Measurements from ENCODE around the gene MYG1.

The MYG1 gene

DNA sequence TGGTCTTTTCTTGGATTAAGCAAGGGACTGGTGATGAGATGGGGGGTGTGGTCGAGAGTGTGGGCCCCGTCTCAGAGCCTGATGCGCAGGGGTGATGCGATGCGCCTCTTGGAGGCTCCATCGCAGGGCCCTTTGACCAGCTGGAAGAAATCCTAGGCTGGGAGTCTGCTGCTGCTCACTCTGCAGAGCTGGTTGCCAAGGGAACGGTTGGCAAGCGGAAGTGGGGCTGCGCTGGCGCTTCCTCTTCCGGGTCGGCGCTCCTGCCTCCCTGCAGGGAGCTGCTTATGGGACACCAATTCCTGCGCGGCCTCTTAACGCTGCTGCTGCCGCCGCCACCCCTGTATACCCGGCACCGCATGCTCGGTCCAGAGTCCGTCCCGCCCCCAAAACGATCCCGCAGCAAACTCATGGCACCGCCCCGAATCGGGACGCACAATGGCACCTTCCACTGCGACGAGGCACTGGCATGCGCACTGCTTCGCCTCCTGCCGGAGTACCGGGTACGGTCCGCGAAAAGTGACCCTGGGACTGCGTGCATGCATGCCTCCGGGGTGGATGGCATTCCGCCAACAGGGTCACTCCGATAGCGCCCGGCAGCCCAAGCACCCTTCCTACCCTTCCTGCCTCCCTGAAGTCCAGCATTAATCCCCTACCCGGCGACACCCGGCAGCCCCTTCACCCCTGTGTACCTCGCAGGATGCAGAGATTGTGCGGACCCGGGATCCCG lies at the start of gene MYG1:
Gene MYG1 (plus strand): TSS at position 242 of the 727 bp plus-strand sequence. CDS start 43 bp downstream, at position 285.
- DNase-seq: peak; percentile 84 to 87

- DNase-seq: peak; percentile 62 to 76
Measured at GRCh38 chr12:53251477-53252348, 47.8 kb upstream of the MYG1 start.

DNA sequence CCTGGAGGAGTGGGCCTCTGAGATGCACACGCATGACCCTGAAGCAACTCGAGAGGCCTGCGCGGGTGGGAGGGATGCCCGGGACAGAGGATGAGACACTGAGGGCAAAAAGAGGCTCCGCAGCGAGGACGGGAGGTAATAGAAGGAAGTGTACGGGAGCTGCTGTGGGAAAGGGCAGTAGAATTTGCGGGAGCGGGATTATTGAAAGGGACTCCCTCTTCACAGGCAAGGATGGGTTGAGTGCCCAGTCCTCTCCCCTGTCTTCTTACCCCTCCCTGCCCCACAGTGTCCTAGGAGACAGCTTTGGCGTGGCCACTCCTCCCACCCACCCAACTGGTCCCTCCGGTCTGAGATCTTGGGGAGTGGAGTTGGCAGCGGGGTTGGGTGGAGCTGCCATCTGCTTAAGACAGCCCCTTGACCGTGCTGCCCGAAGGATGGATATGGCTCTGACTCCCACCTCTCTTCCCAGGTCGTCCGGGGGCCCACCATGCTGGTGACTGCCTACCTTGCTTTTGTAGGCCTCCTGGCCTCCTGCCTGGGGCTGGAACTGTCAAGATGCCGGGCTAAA lies 47.1 kb upstream of the MYG1 start:
- DNase-seq: no peak

DNA sequence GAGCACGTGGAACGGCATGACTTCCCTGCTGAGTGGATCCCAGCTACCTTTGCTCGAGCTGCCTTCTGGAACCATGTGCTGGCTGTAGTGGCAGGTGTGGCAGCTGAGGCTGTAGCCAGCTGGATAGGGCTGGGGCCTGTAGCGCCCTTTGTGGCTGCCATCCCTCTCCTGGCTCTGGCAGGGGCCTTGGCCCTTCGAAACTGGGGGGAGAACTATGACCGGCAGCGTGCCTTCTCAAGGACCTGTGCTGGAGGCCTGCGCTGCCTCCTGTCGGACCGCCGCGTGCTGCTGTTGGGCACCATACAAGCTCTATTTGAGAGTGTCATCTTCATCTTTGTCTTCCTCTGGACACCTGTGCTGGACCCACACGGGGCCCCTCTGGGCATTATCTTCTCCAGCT lies 46.2 kb upstream of the MYG1 start:
- no peak for DNase-seq

DNA sequence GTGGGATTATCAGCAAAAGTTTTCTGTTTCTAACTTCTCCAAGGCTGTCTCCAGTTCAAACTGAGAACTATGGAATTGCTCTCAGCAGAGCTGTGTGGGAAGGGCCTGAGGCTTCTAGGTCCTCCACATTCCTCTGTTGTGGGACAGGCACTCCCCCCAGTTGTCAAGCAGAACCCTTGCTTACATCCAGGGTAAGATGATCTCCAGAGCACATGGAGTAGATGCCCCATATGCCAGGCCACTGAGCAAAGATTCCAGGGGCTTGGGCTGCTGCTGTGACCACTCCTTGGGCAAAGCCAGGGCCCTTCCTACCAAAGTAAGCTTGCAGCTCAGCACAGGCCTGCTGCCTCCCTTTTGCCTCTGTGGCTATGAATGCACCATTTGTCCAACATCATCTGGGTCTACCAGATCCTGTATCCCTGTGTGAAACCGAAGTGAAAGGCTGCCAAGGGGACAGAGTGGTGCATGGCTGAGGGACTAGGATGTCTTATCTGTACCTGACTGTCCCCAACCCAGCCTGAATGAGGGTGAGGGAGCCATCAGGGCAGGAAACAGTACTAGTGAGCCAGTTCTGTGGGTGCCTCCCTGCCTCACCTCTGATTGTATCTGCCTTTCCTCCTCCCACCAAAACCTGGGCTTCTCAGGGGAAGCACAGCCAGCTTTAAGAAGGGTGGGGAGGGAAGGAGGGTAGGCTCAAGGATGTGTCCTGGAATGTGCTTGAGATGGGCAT lies 44.5 kb upstream of the MYG1 start:
- DNase-seq: no peak

DNA sequence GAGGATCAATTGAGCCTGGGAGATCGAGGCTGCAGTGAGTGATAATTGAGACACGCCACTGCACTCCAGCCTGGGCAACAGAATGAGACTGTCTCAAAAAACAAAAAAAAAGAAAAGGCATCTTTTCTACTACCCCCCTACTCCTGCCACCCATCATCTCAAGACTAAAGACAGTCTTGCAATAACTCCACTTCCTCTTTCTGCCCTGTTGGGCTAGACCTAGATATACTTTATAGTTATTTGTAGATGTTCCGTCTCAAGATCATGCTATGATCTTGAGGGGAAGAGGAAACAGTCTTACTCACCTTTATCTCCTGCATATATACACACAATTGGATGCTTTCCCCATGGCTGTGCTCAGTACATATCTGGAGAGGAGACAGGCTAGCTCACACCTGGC lies 43.5 kb upstream of the MYG1 start:
- DNase-seq: no peak

DNA sequence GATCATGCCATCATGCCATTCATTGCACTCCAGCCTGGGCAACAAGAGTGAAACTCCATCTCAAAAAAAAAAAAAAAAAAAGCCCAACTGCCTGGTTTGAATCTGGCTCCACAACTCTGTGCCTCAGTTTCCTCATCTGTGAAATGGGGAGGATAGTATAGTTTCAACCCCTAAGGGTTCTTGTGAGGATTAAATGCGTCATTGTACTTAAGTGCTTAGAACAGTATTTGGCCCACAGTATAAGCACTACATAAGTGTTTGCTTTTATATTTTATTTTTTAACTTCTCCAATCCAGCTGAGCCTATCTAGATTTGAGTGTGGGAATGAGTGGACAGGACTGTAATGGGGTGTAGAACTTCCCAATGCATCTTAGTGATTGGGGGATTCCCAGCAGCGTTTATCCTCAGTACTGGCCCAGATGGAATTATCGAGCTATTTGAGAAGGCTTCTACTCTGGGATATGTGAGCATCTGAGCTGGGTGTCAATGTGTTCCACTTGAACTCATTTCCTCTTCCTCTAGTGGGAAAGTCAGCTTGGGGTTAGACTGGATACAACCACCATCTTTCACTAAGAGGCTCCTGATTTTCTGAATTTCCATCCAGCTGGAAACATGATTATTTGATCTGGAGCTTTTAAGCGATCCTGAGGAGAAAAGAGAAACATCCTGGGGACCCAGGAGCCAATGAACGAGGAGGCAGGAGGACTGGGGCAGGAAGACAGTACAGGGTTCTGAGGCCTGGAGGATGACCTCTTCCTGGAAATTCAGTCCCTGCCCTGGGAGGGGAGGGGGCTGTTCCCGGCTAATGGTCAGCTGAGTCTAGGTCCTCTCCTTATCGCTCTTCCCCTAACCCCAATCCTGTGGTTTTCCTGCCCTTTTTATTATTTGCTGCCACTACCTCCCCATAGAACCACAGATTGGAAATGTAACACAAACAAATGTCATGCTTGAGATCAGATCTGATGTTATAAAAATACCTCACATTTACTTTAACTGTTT lies 40.7 kb upstream of the MYG1 start:
- DNase-seq: no peak

DNA sequence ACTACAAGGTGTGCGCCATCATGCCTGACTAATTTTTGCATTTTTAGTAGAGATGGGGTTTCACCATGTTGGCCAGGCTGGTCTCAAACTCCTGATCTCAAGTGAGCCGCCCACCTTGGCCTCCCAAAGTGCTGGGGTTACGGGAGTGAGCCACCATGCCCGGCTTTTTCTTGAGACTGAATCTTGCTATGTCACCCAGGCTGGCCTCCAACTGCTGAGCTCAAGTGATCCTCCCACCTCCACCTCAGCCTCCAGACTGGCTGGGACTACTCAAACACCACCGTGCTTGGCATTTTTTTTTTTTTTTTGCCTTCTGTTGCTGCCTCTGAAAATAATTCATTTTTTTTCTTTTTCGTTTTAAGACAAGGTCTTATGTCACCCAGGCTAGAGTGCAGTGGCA lies 39.6 kb upstream of the MYG1 start:
- no peak for DNase-seq

GRCh38 chr12:53265783-53266182 lies 33.7 kb upstream of the MYG1 start:
- DNase-seq: no peak

- peak in 1 of 2 donors; percentile 42 for DNase-seq
Measured at GRCh38 chr12:53267306-53267998, 32.0 kb upstream of the MYG1 start.

GRCh38 chr12:53267999-53268629 lies 31.4 kb upstream of the MYG1 start, which contains the start of gene ESPL1:
Gene ESPL1, plus strand, starts transcription at chr12:53268299. Its CDS starts 468 bp downstream, at chr12:53268767.
- DNase-seq: peak; percentile 83 to 86

DNA sequence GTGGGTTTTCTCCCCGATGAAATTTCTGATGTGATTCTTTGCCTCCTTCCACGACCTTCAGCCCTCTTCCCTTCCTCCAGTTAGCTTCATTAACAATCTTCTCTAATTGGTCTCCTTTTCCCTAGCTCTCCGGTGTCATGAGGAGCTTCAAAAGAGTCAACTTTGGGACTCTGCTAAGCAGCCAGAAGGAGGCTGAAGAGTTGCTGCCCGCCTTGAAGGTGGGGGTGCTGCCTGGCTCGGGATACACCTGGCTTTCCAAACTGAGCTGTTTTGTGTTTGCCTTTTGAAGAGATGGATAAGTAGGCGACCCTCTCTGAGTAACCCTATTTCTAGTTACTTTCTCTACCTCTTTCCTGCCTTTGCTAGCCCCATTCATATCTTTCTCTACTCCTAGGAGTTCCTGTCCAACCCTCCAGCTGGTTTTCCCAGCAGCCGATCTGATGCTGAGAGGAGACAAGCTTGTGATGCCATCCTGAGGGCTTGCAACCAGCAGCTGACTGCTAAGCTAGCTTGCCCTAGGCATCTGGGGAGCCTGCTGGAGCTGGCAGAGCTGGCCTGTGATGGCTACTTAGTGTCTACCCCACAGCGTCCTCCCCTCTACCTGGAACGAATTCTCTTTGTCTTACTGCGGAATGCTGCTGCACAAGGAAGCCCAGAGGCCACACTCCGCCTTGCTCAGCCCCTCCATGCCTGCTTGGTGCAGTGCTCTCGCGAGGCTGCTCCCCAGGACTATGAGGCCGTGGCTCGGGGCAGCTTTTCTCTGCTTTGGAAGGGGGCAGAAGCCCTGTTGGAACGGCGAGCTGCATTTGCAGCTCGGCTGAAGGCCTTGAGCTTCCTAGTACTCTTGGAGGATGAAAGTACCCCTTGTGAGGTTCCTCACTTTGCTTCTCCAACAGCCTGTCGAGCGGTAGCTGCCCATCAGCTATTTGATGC lies 30.6 kb upstream of the MYG1 start:
- DNase-seq: no peak

DNA sequence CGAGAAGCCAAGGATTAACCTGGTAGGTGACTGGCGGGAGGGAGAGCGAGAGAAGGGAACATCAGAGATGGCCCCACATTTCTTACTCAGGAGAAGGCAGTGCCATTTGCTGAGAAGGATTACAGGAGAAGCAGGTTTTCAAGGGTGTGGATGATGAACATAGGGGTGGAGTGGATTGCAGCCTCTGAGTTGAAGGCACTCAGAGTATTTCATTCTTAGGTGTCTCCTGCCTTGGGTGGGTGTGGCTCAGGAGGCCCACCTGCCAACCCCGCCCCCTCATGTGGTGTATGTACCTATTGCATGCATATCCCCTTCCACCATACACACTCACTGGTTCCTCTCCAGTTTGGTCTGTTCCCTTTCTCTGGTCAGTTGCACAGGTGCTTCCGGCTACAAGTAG lies 25.1 kb upstream of the MYG1 start:
- DNase-seq: no peak

DNA sequence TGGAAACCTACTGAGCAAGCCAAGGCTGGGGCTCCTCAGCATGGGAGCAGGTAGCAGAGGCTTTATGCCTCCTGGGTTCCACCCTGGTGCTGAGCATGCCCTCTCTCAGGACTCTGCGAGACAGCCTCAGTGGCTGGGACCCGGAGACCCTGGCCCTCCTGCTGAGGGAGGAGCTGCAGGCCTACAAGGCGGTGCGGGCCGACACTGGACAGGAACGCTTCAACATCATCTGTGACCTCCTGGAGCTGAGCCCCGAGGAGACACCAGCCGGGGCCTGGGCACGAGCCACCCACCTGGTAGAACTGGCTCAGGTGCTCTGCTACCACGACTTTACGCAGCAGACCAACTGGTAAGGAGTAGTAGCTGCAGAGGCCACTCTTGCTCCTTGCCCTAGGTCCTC lies 23.0 kb upstream of the MYG1 start:
- DNase-seq: no peak

DNA sequence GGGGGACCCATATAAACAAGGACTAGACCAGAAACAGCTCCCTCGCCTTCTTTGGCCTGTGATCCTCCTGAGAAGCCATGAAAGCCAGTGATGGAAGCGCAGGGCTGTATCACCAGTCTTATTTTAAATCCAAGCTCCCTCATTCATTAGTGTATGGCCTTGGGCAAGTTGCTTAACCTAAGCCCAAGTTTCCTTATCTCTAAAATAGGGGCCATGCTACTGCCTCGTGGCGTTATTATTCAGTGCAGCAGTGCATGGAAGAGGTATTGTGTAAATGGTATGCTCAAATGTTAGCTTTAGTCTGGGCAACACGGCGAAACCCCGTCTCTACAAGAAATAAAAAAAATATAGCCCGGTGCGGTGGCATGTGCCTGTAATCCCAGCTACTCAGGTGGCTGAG lies 21.5 kb upstream of the MYG1 start:
- DNase-seq: no peak

DNA sequence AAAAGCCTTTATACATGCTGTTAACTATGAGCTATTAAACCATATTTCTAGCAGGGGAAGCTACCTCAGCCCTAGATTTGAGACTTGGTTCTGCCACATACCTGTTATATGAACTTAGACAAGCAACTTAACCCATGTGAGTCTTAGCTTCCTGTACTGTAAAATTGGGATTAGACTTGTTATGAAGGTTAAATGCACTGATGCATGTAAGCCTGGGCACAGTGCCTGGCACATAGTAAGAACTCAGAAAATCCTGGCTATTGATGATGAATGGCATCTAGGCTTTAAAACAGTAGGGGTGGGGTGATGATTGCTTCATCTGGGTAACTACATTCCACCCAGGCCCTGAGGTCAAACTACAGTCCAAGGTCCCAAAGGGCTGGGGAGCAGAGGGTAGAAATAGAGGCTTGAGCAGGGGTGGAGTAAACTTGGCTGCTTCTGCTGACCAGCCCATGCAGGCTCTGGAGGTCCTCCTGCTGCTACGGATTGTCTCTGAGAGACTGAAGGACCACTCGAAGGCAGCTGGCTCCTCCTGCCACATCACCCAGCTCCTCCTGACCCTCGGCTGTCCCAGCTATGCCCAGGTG lies 20.1 kb upstream of the MYG1 start:
- no peak for DNase-seq

- DNase-seq: no peak
Measured at GRCh38 chr12:53279888-53280498, 19.5 kb upstream of the MYG1 start.

DNA sequence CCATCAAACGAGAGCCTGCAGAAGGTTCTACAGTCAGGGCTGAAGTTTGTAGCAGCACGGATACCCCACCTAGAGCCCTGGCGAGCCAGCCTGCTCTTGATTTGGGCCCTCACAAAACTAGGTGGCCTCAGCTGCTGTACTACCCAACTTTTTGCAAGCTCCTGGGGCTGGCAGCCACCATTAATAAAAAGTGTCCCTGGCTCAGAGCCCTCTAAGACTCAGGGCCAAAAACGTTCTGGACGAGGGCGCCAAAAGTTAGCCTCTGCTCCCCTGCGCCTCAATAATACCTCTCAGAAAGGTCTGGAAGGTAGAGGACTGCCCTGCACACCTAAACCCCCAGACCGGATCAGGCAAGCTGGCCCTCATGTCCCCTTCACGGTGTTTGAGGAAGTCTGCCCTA lies 13.0 kb upstream of the MYG1 start:
- DNase-seq: no peak

All from CD4-positive, alpha-beta T cell treated with Interferon alpha-2 for 1 hour (primary cell).